OCI-LY1 (cell line): ENCODE results near the gene NPAS3.

Source experiments
- H2AFZ ChIP-seq: fragments of 200-600 bp; sonication (generic), shearing (Covaris generic); 2 replicates; pipeline ENCODE4 v1.6.0; 2014; ENCODE audit warnings: antibody characterized with exemption, mild to moderate bottlenecking, low read length
- H3F3A ChIP-seq: fragments of 200-600 bp; sonication (generic), shearing (Covaris generic); 2 replicates; pipeline ENCODE4 v1.6.0; 2014; ENCODE audit warnings: mild to moderate bottlenecking, antibody characterized with exemption, low read length, moderate library complexity; ENCODE audit not compliant: insufficient read depth
- H3K27ac ChIP-seq: fragments of 200-600 bp; sonication (generic); 2 replicates; pipeline ENCODE4 v1.5.1; 2014; ENCODE audit warnings: low read length, mixed run types, mild to moderate bottlenecking, low read depth; ENCODE audit not compliant: poor library complexity, severe bottlenecking
- H3K27me3 ChIP-seq: fragments of 200-600 bp; sonication (generic); 2 replicates; pipeline ENCODE4 v1.6.0; 2014; ENCODE audit warnings: antibody characterized with exemption, mild to moderate bottlenecking, low read length, moderate library complexity; ENCODE audit not compliant: insufficient read depth
- H3K36me3 ChIP-seq: fragments of 200-600 bp; sonication (generic); 2 replicates; pipeline ENCODE4 v1.6.1; 2014; ENCODE audit warnings: mild to moderate bottlenecking, antibody characterized with exemption, low read length, moderate library complexity, mixed read lengths; ENCODE audit not compliant: insufficient read depth
- H3K4me1 ChIP-seq: fragments of 200-600 bp; sonication (generic); 2 replicates; pipeline ENCODE4 v1.5.1; 2014; ENCODE audit warnings: mild to moderate bottlenecking, low read length, moderate library complexity; ENCODE audit not compliant: insufficient read depth, severe bottlenecking
- H3K4me2 ChIP-seq: fragments of 200-600 bp; sonication (generic), shearing (Covaris generic); 2 replicates; pipeline ENCODE4 v1.6.1; 2014; ENCODE audit warnings: low read length
- H3K4me3 ChIP-seq: fragments of 200-600 bp; sonication (generic); 2 replicates; pipeline ENCODE4 v1.5.1; 2014; ENCODE audit warnings: low read length, low read depth, mild to moderate bottlenecking, mixed read lengths; ENCODE audit not compliant: poor library complexity, severe bottlenecking
- H3K79me2 ChIP-seq: fragments of 200-600 bp; shearing (Covaris generic); 2 replicates; pipeline ENCODE4 v1.6.1; 2016; ENCODE audit warnings: mixed run types, low read length, mixed read lengths; ENCODE audit not compliant: insufficient read depth
- H3K9ac ChIP-seq: fragments of 200-600 bp; sonication (generic), shearing (Covaris generic); 2 replicates; pipeline ENCODE4 v1.6.1; 2014; ENCODE audit warnings: mild to moderate bottlenecking, low read length, mixed read lengths
- H3K9me2 ChIP-seq: fragments of 200-600 bp; sonication (generic), shearing (Covaris generic); 2 replicates; pipeline ENCODE4 v1.6.1; 2014; ENCODE audit warnings: low read depth, mild to moderate bottlenecking, low read length, mixed read lengths
- H3K9me3 ChIP-seq: fragments of 200-600 bp; shearing (Covaris generic); 2 replicates; pipeline ENCODE4 v1.6.1; 2014; ENCODE audit warnings: low read length, mixed read lengths
- H4K20me1 ChIP-seq: fragments of 200-600 bp; sonication (generic), shearing (Covaris generic); 2 replicates; pipeline ENCODE4 v1.6.0; 2016; ENCODE audit warnings: mild to moderate bottlenecking, low read length; ENCODE audit not compliant: insufficient read depth
- EZH2 ChIP-seq: fragments of 200-600 bp; sonication (generic), shearing (Covaris generic); IDR thresholded peaks from 2 replicates; pipeline ENCODE4 v1.8.0; 2017; ENCODE audit warnings: borderline replicate concordance, mixed run types, mild to moderate bottlenecking, antibody characterized with exemption, low read length, moderate library complexity, mixed read lengths
- TF ChIP-seq, protein P1 (sequence below): fragments of 200-600 bp; sonication (generic), shearing (Covaris generic); IDR thresholded peaks from 2 replicates; pipeline ENCODE4 v1.5.1; 2017; ENCODE audit warnings: mild to moderate bottlenecking, antibody characterized with exemption, low read length, moderate library complexity, mixed read lengths

The NPAS3 gene

GRCh38 chr14:33529787-33530757 lies 591.4 kb downstream of the NPAS3 start:
- TF ChIP-seq, protein P1, sequence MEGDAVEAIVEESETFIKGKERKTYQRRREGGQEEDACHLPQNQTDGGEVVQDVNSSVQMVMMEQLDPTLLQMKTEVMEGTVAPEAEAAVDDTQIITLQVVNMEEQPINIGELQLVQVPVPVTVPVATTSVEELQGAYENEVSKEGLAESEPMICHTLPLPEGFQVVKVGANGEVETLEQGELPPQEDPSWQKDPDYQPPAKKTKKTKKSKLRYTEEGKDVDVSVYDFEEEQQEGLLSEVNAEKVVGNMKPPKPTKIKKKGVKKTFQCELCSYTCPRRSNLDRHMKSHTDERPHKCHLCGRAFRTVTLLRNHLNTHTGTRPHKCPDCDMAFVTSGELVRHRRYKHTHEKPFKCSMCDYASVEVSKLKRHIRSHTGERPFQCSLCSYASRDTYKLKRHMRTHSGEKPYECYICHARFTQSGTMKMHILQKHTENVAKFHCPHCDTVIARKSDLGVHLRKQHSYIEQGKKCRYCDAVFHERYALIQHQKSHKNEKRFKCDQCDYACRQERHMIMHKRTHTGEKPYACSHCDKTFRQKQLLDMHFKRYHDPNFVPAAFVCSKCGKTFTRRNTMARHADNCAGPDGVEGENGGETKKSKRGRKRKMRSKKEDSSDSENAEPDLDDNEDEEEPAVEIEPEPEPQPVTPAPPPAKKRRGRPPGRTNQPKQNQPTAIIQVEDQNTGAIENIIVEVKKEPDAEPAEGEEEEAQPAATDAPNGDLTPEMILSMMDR = no peak
- no peak overlapping the region for H3K9ac ChIP-seq
- H3K27ac ChIP-seq = no peak overlapping the region
- H3K9me3 ChIP-seq = no peaks in the 10 kb centered on the region
- H3K4me2 ChIP-seq = no peak overlapping the region
- no peaks in the 10 kb centered on the region for H3K4me1 ChIP-seq
- H3K36me3 ChIP-seq = no peaks in the 10 kb centered on the region
- H3K4me3 ChIP-seq = no peak overlapping the region
- H3K79me2 ChIP-seq = no peaks in the 10 kb centered on the region
- H3F3A ChIP-seq = no peaks in the 10 kb centered on the region
- H2AFZ ChIP-seq = no peak overlapping the region
- no peaks in the 10 kb centered on the region for H4K20me1 ChIP-seq
- H3K27me3 ChIP-seq = no peaks in the 10 kb centered on the region
- H3K9me2 ChIP-seq = no peaks in the 10 kb centered on the region

- Histone ChIP-seq H3K36me3 (no peaks in the 10 kb centered on the region), H3K4me3 (no peak overlapping the region), H3K4me1 (no peaks in the 10 kb centered on the region), H3K4me2 (no peak overlapping the region), H2AFZ (no peak overlapping the region), H3K9me3 (no peaks in the 10 kb centered on the region), H3K79me2 (no peaks in the 10 kb centered on the region), H3F3A (no peaks in the 10 kb centered on the region), H4K20me1 (no peaks in the 10 kb centered on the region), H3K27me3 (no peaks in the 10 kb centered on the region), H3K27ac (no peak overlapping the region), H3K9me2 (no peaks in the 10 kb centered on the region), H3K9ac (no peak overlapping the region)
- no peak for TF ChIP-seq EZH2
- TF ChIP-seq, protein P1 = no peak
Measured at GRCh38 chr14:33532553-33532952, 593.9 kb downstream of the NPAS3 start.

DNA sequence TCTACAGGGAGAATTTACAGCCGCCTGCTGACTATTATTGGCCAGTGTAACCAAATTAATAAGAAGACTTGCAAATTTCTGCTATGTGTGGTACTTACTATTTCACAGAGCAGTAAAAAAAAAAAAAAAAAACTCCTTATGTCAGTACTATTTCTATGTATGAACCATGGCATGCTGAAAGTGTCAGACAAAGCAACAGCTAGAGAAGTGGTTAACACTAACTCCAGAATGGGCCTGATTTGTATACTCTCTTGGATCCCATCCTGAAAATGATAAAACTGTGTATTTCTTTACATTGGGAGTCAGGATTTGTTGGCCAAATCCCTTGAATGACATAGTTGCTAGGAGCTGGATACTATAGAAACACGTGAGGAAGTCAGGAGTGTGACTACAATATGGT lies 595.4 kb downstream of the NPAS3 start:
- Histone ChIP-seq H3K9me2 (no peaks in the 10 kb centered on the region), H3K4me2 (no peak overlapping the region), H3K4me1 (no peaks in the 10 kb centered on the region), H3K4me3 (no peak overlapping the region), H3K27ac (no peak overlapping the region), H3K9ac (no peak overlapping the region), H3F3A (no peaks in the 10 kb centered on the region), H3K27me3 (no peaks in the 10 kb centered on the region), H2AFZ (no peak overlapping the region), H3K9me3 (no peaks in the 10 kb centered on the region), H4K20me1 (no peaks in the 10 kb centered on the region), H3K36me3 (no peaks in the 10 kb centered on the region), H3K79me2 (no peaks in the 10 kb centered on the region)
- TF ChIP-seq, protein P1 = no peak
- no peak for TF ChIP-seq EZH2
